ENCODE results near the gene PALD1.

Gene PALD1

GRCh38 chr10:70507966-70508365 lies 29.4 kb downstream of the PALD1 start:
- no peak for DNase-seq

- DNase-seq, result no peak
These were observed 30.6 kb downstream of the PALD1 start for GRCh38 chr10:70508912-70509756.

GRCh38 chr10:70509757-70510147 lies 31.2 kb downstream of the PALD1 start:
- no peak for DNase-seq

DNA sequence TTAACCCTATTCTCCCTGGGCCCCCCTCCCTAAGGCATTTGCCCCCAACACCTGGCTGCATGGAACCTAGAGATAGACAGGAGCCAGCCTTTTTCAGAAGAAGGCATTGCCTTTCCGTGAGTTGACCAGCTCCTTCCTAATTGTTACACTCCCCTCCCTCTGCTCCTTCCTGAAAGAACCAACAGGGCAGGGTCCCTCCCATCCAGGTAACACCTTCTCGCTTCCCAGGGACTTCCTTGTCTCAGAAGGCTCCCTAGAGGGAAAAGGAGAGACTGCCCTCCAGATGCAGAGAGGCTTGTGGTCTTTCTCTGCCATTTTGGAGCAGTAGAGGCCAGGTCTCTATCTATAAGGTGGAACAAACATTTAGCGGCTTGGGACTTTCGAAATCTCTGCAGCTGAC lies 31.9 kb downstream of the PALD1 start:
- DNase-seq, result no peak

DNA sequence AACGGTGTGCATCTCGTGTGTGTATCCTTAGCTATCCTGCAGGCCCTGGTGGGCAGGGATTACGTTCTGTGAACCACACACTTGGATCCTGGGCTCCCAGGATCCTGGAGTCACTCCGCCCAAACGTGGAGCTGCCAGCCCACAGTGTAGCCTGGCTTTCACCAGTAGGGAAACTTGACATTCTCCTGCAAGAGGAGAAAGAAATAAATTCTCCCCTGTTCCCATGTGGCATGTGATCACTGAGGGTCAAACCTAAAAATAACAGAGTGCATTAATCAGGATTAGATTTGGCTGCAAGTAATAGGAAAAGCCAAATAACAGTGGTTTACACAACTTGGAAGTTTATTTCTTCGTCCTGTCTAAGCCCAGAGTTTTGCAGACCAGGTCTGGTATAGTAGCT lies 32.3 kb downstream of the PALD1 start:
- no peak for DNase-seq

DNA sequence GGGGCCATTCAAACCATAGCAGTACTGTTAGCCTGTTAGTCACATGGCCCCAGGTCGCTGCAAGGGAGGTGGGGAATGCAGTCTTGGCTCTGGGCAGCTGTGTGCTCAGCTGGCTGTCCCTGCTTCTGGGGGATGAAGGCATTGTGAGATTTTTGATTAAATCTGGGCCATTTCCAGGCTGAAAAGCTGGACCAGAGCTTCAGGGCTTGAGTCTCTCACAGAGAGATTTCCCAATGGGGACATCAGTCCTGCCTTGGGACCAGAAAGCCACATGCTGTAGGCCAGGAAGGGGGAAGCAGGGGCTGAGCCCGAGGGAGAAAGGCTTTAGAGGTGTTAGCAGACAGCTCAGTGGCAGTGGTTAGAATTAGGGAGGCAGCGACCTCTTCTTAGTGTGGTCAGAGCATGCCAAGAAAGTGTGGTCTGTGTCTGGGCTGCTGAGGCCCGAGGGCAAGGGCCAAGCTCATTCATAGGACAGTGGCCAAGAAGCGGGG lies 33.6 kb downstream of the PALD1 start:
- DNase-seq, result no peak

GRCh38 chr10:70513848-70514309 lies 35.3 kb downstream of the PALD1 start:
- no peak for DNase-seq

GRCh38 chr10:70514591-70514990 lies 36.0 kb downstream of the PALD1 start:
- no peak for DNase-seq

DNA sequence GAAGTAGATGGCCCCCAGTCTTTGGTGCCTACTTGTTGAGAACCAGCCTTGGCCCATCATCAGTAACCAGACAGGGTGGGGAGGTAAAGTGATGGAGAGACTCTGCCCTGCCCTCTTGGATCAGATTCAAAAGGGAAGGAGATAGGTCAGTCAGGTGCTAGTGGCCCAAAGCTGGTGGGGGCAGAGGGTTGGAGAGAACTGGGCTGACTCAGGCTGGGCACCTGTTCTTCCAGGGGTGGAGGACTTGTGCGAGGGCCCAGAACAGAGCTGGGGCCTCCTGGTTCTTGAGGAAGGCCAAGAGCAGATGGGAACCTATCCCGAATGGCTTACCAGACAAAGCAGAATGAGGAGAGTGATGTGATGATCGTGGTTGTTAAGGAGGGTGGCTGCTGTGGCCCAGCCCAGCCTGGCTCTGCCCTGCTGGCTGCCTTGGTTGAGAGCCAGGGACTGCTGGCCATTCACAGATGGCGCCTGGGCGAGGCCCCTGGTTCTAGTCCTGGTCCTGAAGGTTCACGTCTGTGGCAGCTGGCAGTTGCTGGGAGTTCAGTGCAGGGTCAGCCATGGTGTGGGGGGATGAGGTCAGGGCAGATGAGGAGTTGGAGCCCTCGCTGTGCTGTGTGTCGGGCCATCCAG lies 36.6 kb downstream of the PALD1 start:
- DNase-seq, result no peak

GRCh38 chr10:70518695-70519094 lies 40.1 kb downstream of the PALD1 start:
- DNase-seq, result peak; percentile 13 to 21

DNA sequence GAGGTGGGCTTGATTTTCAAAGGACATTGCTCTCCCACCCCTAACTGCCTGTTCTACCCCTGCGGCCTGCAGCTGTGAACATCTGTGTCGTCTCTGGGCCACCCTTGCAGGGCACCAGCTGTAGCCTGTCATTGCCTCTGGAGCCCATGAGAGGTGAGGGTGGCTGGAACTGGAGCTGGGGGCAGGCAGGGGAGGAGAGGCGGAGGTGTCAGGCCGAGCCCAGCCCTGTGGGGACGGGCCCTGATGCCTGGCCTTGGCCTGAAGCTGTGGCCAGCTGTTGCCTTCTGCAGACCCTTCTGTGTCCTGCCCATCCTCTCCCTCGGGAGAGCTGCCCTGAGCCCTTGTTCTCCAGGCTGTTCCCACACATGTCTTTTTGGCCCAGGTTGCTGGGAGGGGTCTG lies 44.5 kb downstream of the PALD1 start:
- DNase-seq, result no peak

DNA sequence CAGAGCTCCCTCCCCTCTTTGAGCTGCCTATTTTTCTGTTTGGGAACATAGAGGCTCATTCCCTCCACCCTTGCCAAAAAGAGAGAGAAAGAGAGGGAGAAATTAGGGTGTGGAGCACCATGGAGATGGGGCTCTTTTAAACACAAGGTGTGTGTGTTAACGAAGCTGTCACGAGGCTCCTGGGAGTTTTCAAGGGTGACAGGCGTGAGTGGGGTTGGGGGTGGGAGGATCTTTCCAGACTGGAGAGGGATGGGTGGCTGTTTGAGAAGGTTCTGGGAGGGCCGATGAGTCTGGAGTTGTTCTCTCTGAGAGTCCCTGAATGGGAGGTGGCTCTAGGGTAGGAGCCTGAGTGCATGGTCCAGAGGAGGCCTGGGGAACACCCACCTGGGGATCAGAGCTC lies 45.0 kb downstream of the PALD1 start:
- no peak for DNase-seq

DNA sequence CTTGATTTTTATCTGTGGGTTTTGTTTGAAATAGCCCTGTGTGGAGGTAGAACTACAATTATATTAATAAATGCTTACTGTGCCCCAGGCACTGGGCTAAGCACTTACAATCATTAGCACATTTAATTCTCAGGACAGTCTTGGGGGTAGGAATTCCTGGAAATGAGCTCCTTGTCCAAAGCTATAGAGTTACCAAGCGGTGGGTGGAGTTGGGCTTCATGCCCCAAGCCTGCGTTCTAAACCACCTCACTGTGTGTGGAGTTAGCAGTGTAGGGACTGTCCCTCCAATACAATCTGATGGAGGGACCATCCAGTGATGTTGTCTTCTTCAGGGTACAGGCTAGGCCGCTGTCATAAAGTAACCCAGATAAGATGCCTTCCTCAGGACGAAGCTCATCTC lies 49.7 kb downstream of the PALD1 start:
- no peak for DNase-seq

DNA sequence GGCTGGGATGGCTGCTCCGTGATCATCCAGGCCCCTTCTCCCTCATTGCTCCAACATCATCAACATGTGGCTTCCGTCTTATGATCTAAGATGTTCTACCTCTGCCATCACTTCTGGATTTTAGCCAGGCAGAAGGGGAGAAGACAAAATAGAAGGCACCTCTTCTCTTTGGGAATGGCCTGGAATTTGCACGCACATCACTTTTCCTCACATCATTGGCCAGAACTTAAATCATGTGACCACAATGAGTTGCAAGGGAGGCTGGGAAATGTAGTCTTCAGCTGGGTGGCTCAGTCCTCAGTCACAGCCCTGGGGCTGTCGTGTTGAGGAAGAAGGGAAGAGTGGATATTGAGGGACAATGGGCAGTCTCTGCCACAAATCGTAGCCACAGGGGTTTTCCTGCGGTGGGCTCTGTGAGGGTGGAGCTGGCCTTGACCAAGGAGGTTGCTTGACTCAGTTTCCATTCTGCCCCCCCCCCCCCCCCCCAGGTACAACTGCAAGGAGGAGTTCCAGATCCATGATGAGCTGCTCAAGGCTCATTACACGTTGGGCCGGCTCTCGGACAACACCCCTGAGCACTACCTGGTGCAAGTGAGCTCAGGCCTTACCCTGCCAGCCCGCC lies 50.3 kb downstream of the PALD1 start:
- peak in 1 of 2 experiments; percentile 46 for DNase-seq

GRCh38 chr10:70529848-70530247 lies 51.3 kb downstream of the PALD1 start:
- no peak for DNase-seq

- DNase-seq, result no peak
These were observed 51.7 kb downstream of the PALD1 start for GRCh38 chr10:70530315-70530714.

- no peak for DNase-seq
These were observed 54.1 kb downstream of the PALD1 start for GRCh38 chr10:70532554-70533188.

GRCh38 chr10:70533189-70533558 lies 54.6 kb downstream of the PALD1 start:
- DNase-seq, result no peak

- no peak for DNase-seq
These were observed 55.7 kb downstream of the PALD1 start for GRCh38 chr10:70534281-70534680.

DNA sequence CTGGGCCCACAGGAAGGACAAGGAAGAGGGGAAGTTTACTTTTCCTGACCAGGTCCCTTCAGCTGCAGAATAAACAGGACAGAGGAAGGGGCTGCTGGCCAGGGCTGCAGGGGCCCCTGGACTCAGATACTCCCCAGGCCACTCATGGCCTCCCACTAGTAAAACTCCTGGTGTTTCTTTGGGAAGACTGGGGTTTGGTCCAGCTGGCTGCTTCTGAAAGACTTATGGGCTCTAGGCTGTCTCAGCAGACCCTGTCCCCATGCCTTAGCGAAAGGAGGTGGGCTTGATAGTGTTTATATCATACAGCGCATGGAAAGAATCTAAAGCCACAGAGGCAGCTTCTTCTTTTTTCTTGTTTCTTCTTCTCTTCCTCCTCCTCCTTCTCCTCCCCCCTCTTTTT lies 56.4 kb downstream of the PALD1 start:
- DNase-seq, result no peak

DNA sequence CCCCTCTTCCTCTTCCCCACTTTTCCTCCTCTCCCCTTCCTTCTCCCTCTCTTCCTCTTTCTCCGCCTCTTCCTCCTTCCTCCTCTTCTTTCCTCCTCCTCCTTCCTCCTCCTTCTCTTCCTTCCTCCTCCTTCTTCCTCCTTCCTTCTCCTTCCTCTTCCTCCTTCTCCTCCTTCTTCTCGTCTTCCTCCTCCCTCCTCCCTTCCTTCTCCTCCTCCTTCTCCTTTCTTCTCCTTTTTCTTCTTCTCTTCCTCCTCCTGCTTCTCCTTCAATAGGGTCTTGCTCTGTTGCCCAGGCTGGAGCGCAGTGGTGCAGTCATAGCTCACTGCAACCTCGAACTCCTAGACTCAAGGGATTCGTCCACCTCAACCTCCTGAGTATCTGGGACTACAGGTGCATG lies 56.9 kb downstream of the PALD1 start:
- DNase-seq, result no peak

DNA sequence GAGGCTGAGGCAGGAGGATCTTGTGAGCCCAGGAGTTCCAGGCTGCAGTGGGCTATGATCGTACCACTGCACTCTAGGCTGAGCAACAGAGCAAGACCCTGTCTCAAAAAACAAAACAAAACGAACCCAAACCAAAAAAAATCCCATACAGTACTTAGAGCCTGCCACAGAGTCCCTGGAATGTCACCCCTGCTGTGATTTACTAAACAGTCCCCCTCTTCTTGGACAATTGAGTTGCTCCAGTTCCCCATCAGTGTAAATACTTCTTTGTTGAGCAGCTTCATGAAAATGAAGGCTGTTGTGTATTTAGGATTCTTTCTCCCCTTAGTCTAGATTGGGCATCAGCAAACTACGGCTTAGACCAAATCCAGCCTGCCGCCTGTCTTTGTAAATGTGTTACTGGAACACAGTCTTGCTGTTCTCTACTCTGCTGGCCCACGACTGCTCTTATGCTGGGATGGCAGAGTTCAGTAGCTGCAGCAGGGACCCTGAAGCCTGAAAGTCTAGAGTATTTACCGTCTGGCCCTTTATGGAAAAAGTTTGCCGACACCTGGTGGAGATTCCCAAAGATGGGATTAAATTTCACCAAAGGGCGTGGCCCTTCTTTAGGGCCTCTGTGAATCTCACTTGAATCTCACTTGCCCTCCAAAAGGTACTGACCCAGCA lies 57.8 kb downstream of the PALD1 start:
- no peak for DNase-seq

Measured in SW 1271 (cell line).